H1 (cell line): Measurements from ENCODE around the gene GLTP. TPM values are rescaled to one million over a fixed set of nuclear protein-coding genes. Genes with fewer than 3 reads are reported as not detected.

ENCODE experiments used
- CTCF ChIA-PET: fragments of 300-600 bp; sonication (Branson Sonifier 250); formaldehyde crosslinking; loops from one replicate; lab custom pipeline; 2021; ENCODE audit not compliant: partially characterized antibody; lab: Charles Lee
- POLR2A ChIA-PET: fragments of 300-600 bp; sonication (Branson Sonifier 250); formaldehyde crosslinking; loops from one replicate; lab custom pipeline; 2021; ENCODE audit warnings: inconsistent platforms; ENCODE audit not compliant: partially characterized antibody; lab: Charles Lee
- DNase-seq, 2 experiments: peaks; one replicate each; pipeline versions ENCODE4 v3.0.0 to v3.0.0-alpha.2; 2010 to 2022; ENCODE audit warnings: low spot score in 2 of 2, low read depth in 1 of 2, mixed read lengths in 1 of 2
- FAIRE-seq: peaks from 2 replicates; lab custom pipeline; 2011; peaks lifted over from hg19 to GRCh38; lab: Jason Lieb, UNC
- H2AFZ ChIP-seq: 2 replicates; pipeline ENCODE4 v1.8.1; 2012; ENCODE audit warnings: low read length, inconsistent platforms
- H2AK5ac ChIP-seq: 2 replicates; pipeline ENCODE4 v1.6.1; 2013; ENCODE audit warnings: low read depth, low read length
- H2BK120ac ChIP-seq: replicated peaks from 2 replicates; pipeline ENCODE3; 2013; ENCODE audit warnings: low read depth, low read length, inconsistent platforms
- H2BK12ac ChIP-seq: 2 replicates; pipeline ENCODE4 v1.6.1; 2013; ENCODE audit warnings: low read depth, low read length
- H2BK15ac ChIP-seq: 2 replicates; pipeline ENCODE4 v1.6.1; 2013; ENCODE audit warnings: low read length
- H2BK20ac ChIP-seq: 2 replicates; pipeline ENCODE4 v1.6.1; 2013; ENCODE audit warnings: low read length
- H2BK5ac ChIP-seq: 2 replicates; pipeline ENCODE4 v1.6.1; 2013; ENCODE audit warnings: low read depth, low read length
- H3K14ac ChIP-seq: 2 replicates; pipeline ENCODE4 v1.6.1; 2013; ENCODE audit warnings: inconsistent platforms; ENCODE audit not compliant: insufficient read length
- H3K18ac ChIP-seq: 2 replicates; pipeline ENCODE4 v1.6.1; 2013; ENCODE audit warnings: low read length; ENCODE audit errors: extremely low read depth
- H3K23ac ChIP-seq: 2 replicates; pipeline ENCODE4 v1.6.1; 2013; ENCODE audit warnings: inconsistent platforms; ENCODE audit not compliant: insufficient read length
- H3K23me2 ChIP-seq: 2 replicates; pipeline ENCODE4 v1.6.1; 2013; ENCODE audit warnings: low read depth, low read length
- H3K27ac ChIP-seq: 2 replicates; pipeline ENCODE4 v1.6.1; 2011; ENCODE audit warnings: low read depth, low read length, inconsistent platforms
- H3K27me3 ChIP-seq, 4 experiments: replicated peaks in 1 of 4; 1 replicate in 1 of 4; 2 replicates in 3 of 4; pipeline versions ENCODE4 v1.6.1 to v1.8.1; 2011 to 2013; ENCODE audit warnings: low read length in 3 of 4, mild to moderate bottlenecking in 3 of 4, inconsistent platforms in 2 of 4, mixed read lengths in 2 of 4, moderate library complexity in 1 of 4; ENCODE audit not compliant: control insufficient read depth in 3 of 4, insufficient read depth in 3 of 4; ENCODE audit errors: extremely low read depth in 1 of 4
- H3K36me3 ChIP-seq, 4 experiments: 2 replicates each; pipeline versions ENCODE4 v1.6.1 to v1.8.1; 2011 to 2013; ENCODE audit warnings: mild to moderate bottlenecking in 4 of 4, low read length in 3 of 4, moderate library complexity in 2 of 4, control low read depth in 1 of 4, inconsistent platforms in 1 of 4; ENCODE audit not compliant: insufficient read depth in 4 of 4, control insufficient read depth in 2 of 4
- H3K4ac ChIP-seq: replicated peaks from 2 replicates; pipeline ENCODE3; 2013; ENCODE audit warnings: low read length, low read depth, mixed read lengths, inconsistent platforms; ENCODE audit not compliant: insufficient read length
- H3K4me1 ChIP-seq, 4 experiments: replicated peaks in 1 of 4; 1 replicate in 1 of 4; 2 replicates in 3 of 4; pipeline versions ENCODE4 v1.6.1 to v1.8.1; 2011 to 2013; ENCODE audit warnings: low read length in 3 of 4, inconsistent platforms in 2 of 4, mixed read lengths in 1 of 4; ENCODE audit not compliant: insufficient read depth in 4 of 4, control insufficient read depth in 3 of 4
- H3K4me2 ChIP-seq, 2 experiments: 2 replicates each; pipeline versions ENCODE4 v1.6.1 to v1.8.1; 2011 to 2013; ENCODE audit warnings: low read depth in 2 of 2, low read length in 2 of 2, control low read depth in 1 of 2, inconsistent platforms in 1 of 2, mild to moderate bottlenecking in 1 of 2; ENCODE audit not compliant: insufficient read depth in 1 of 2
- H3K4me3 ChIP-seq, 4 experiments: fragments of 200-600, 300-600 bp in 1 of 4; sonication (generic), shearing (Covaris generic), sonication (Bioruptor Twin) in 1 of 4; 2 replicates each; pipeline versions ENCODE4 v1.5.1 to v1.8.1; 2011 to 2016; ENCODE audit warnings: low read length in 4 of 4, low read depth in 3 of 4, control low read depth in 2 of 4, inconsistent platforms in 2 of 4, mild to moderate bottlenecking in 2 of 4, mixed read lengths in 1 of 4, moderate library complexity in 1 of 4; ENCODE audit not compliant: insufficient read depth in 2 of 4; ENCODE audit errors: extremely low read depth in 1 of 4
- H3K56ac ChIP-seq: replicated peaks from 2 replicates; pipeline ENCODE3; 2013; ENCODE audit warnings: low read depth, mild to moderate bottlenecking, mixed read lengths, low read length, inconsistent platforms; ENCODE audit not compliant: insufficient read length
- H3K79me1 ChIP-seq: 2 replicates; pipeline ENCODE4 v1.6.1; 2013; ENCODE audit warnings: low read depth, low read length, control low read depth
- H3K79me2 ChIP-seq, 2 experiments: 2 replicates each; pipeline versions ENCODE4 v1.6.1 to v1.8.1; 2012 to 2013; ENCODE audit warnings: low read length in 2 of 2, mild to moderate bottlenecking in 2 of 2, inconsistent platforms in 1 of 2; ENCODE audit not compliant: insufficient read depth in 2 of 2, control insufficient read depth in 1 of 2
- H3K9ac ChIP-seq, 4 experiments: replicated peaks in 1 of 4; 1 replicate in 1 of 4; 2 replicates in 3 of 4; pipeline versions ENCODE4 v1.6.1 to v1.8.1; 2011 to 2013; ENCODE audit warnings: low read depth in 3 of 4, low read length in 3 of 4, control low read depth in 2 of 4, mild to moderate bottlenecking in 2 of 4, moderate library complexity in 2 of 4, inconsistent platforms in 1 of 4; ENCODE audit errors: extremely low read depth in 1 of 4
- H3K9me3 ChIP-seq, 2 experiments: 2 replicates each; pipeline versions ENCODE4 v1.6.1 to v1.8.1; 2012 to 2013; ENCODE audit warnings: mild to moderate bottlenecking in 2 of 2, moderate library complexity in 2 of 2, control low read depth in 1 of 2, inconsistent platforms in 1 of 2, low read depth in 1 of 2, low read length in 1 of 2, mixed read lengths in 1 of 2; ENCODE audit not compliant: insufficient read depth in 2 of 2
- H4K20me1 ChIP-seq, 2 experiments: replicated peaks in 1 of 2; 2 replicates each; pipeline versions ENCODE3 to v1.8.1; 2011 to 2013; ENCODE audit warnings: inconsistent platforms in 2 of 2, low read length in 2 of 2, mild to moderate bottlenecking in 1 of 2; ENCODE audit not compliant: insufficient read depth in 2 of 2, control insufficient read depth in 1 of 2
- H4K5ac ChIP-seq: 2 replicates; pipeline ENCODE4 v1.6.1; 2013; ENCODE audit warnings: low read length, low read depth, mixed read lengths, inconsistent platforms; ENCODE audit not compliant: insufficient read length
- H4K8ac ChIP-seq: 2 replicates; pipeline ENCODE4 v1.8.0; 2013; ENCODE audit warnings: mild to moderate bottlenecking, moderate library complexity, low read length, inconsistent platforms; ENCODE audit not compliant: insufficient read depth; ENCODE audit errors: extremely low read depth
- H4K91ac ChIP-seq: replicated peaks from 2 replicates; pipeline ENCODE3; 2013; ENCODE audit warnings: low read length, mixed read lengths, inconsistent platforms; ENCODE audit not compliant: insufficient read length
- BRCA1 ChIP-seq: IDR thresholded peaks from 2 replicates; pipeline ENCODE4 v1.6.1; 2012; ENCODE audit warnings: low read depth, low read length, improper control_type of control experiment
- CBX5 ChIP-seq: fragments of 300-800, 300-1000 bp; sonication (generic); IDR thresholded peaks from 2 replicates; pipeline ENCODE4 v1.7.1; 2016; ENCODE audit warnings: antibody characterized with exemption, low read length, low read depth
- CREB1 ChIP-seq: IDR thresholded peaks from 2 replicates; pipeline ENCODE4 v1.6.1; 2012; ENCODE audit warnings: inconsistent platforms
- JUN ChIP-seq: IDR thresholded peaks from 2 replicates; pipeline ENCODE4 v1.6.1; 2011; ENCODE audit warnings: low read depth, mild to moderate bottlenecking, improper control_type of control experiment, low read length
- KDM4A ChIP-seq: IDR thresholded peaks from one replicate; pipeline ENCODE4 v1.7.1; 2012; ENCODE audit warnings: low read depth, mild to moderate bottlenecking, moderate library complexity, low read length, inconsistent platforms; ENCODE audit not compliant: severe bottlenecking
- NANOG ChIP-seq: IDR thresholded peaks from 2 replicates; pipeline ENCODE4 v1.6.1; 2011; ENCODE audit warnings: low read length, low read depth, mild to moderate bottlenecking, inconsistent platforms; ENCODE audit not compliant: insufficient read depth, poor library complexity, severe bottlenecking
- PHF8 ChIP-seq: fragments of 200-600 bp; sonication (generic); conservative IDR thresholded peaks from 2 replicates; pipeline ENCODE4 v1.7.1; 2012; ENCODE audit warnings: low read depth, mild to moderate bottlenecking, inconsistent platforms, low read length, moderate library complexity
- POU5F1 ChIP-seq: IDR thresholded peaks from 2 replicates; pipeline ENCODE4 v1.6.1; 2011; ENCODE audit warnings: low read depth, mild to moderate bottlenecking, low read length, moderate library complexity
- RBBP5 ChIP-seq: IDR thresholded peaks from 2 replicates; pipeline ENCODE4 v1.7.1; 2012; ENCODE audit warnings: low read depth, mild to moderate bottlenecking, inconsistent platforms, low read length, moderate library complexity, borderline replicate concordance
- RXRA ChIP-seq: IDR thresholded peaks from 2 replicates; pipeline ENCODE4 v1.6.1; 2011; ENCODE audit warnings: low read depth, mild to moderate bottlenecking, low read length, moderate library complexity; ENCODE audit not compliant: insufficient read depth
- SIRT6 ChIP-seq: IDR thresholded peaks from one replicate; pipeline ENCODE4 v1.7.1; 2012; ENCODE audit warnings: low read length, inconsistent platforms
- SIX5 ChIP-seq: IDR thresholded peaks from 2 replicates; pipeline ENCODE4 v1.6.1; 2011; ENCODE audit warnings: mild to moderate bottlenecking, low read depth, low read length
- SP1 ChIP-seq: IDR thresholded peaks from 2 replicates; pipeline ENCODE4 v1.6.1; 2011; ENCODE audit warnings: low read depth, low read length
- WGBS, 2 experiments: shearing (Covaris generic) in 1 of 2; methylation state at CpG; one replicate each; pipeline versions ENCODE4 v1.1.6 to v1.1.7; 2013 to 2015; ENCODE audit warnings: low lambda C conversion rate in 2 of 2, mixed read lengths in 2 of 2, inconsistent platforms in 1 of 2, low coverage in 1 of 2, missing lambda C conversion rate in 1 of 2; ENCODE audit not compliant: insufficient replicate concordance in 2 of 2, insufficient coverage in 1 of 2, insufficient read length in 1 of 2; ENCODE audit errors: extremely low coverage in 1 of 2, missing lambda C conversion rate in 1 of 2; 5-methylcytosine and 5-hydroxymethylcytosine counted together
- polyA plus RNA-seq, 7 experiments: library from polyadenylated mRNA; depleted of rRNA in 3 of 7; stranded (reverse) in 5 of 7; unstranded in 2 of 7; fragments of >200 nt in 5 of 7; fragments of 200-250 nt in 2 of 7; gene quantifications; 1 replicate in 5 of 7; 2 replicates in 1 of 7; 4 replicates in 1 of 7; pipeline versions ENCODE4 v1.2.1 to v1.2.3, GENCODE V29; 2011 to 2013; ENCODE audit warnings: missing spikeins in 2 of 7, mixed read lengths in 2 of 7
- total RNA-seq: library from RNA; stranded (reverse); fragmentation: NEBNext Ultra II Directional; extraction: Animal tissue kit (Norgen Biotek cat#: 25700); gene quantifications from 2 replicates; pipeline ENCODE4 v1.2.1, GENCODE V29; 2021
- TF ChIP-seq, protein P1 (sequence below): IDR thresholded peaks from 2 replicates; pipeline ENCODE4 v1.6.1; 2012; ENCODE audit warnings: inconsistent platforms

GLTP gene
- total and polyA plus RNA-seq, 2 of the 8 experiments (the other 6 are each of a cell fraction or from before 2014, with no cell fraction given): 9.8 to 26.1 TPM

DNA sequence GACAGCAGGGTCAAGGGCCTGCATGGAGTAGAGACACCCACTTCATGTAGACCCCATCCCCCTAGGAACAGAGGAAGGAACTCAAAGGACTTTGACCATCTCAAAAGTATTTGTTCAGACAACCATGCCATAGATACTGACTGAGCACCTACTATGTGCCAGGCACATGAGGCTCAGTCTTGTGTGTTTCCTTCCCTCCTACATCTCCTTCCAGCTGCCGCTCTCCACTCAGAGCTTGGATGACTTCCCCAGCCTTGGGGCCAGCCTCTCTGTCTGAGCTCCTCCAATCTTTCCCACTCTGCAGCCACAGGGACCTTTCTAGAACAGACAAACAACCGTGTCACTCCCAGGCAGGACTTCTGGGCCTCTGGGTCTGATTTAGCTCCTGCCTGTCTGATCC, 49.6 kb downstream of the GLTP start:
- Histone ChIP-seq H2BK15ac (no peak overlapping the region), H3K4me3 (no peak overlapping the region), H3K79me2 (no peaks in the 10 kb centered on the region), H3K9ac (no peak overlapping the region), H3K4ac (no peak overlapping the region), H3K4me2 (no peak overlapping the region), H3K36me3 (no peaks in the 10 kb centered on the region), H4K20me1 (no peaks in the 10 kb centered on the region), H2BK12ac (no peak overlapping the region), H3K4me1 (peaks cover 0 to 6% (median 1%) of the 10 kb centered on the region in 4 experiments; a peak in 3 of 7 replicates), H3K23ac (no peak overlapping the region), H3K27ac (no peak overlapping the region), H3K14ac (no peak overlapping the region), H3K23me2 (peaks cover 1% of the 10 kb centered on the region; the same call in 1 of the 2 replicates), H2AK5ac (no peak overlapping the region; the same call in 1 of the 2 replicates), H3K9me3 (no peaks in the 10 kb centered on the region), H4K91ac (no peak overlapping the region), H2BK5ac (no peak overlapping the region), H4K5ac (no peak overlapping the region), H2BK120ac (no peak overlapping the region), H3K56ac (no peak overlapping the region), H3K18ac (no peak overlapping the region), H3K79me1 (no peaks in the 10 kb centered on the region; the same call in 1 of the 2 replicates), H3K27me3 (no peaks in the 10 kb centered on the region; a peak in 1 of 7 replicates), H2AFZ (no peak overlapping the region), H4K8ac (no peak overlapping the region), H2BK20ac (no peak overlapping the region)
- no peak for FAIRE-seq
- no peak for DNase-seq
- 88% methylated on average over 2 of the region's 2 CpGs; no CpG with 5 or more reads in 1 of the 2 experiments for WGBS, 2 experiments
- ChIA-PET CTCF (interaction anchor here (0.7 to 9.4 kb wide), 5 partner anchors 12 to 26 kb away, joined by 5 to 92 read pairs (median 10); no protein-coding TSS in a partner anchor), POLR2A (interaction anchor here (3.0 kb wide), 1 partner anchor 10 kb away, joined by 9 read pairs; no protein-coding TSS in a partner anchor)
- no peak for TF ChIP-seq SIRT6
- no peak for TF ChIP-seq KDM4A
- TF ChIP-seq SIX5: no peak
- no peak for TF ChIP-seq RBBP5
- no peak for TF ChIP-seq NANOG
- TF ChIP-seq POU5F1: no peak
- no peak for TF ChIP-seq SP1
- no peak for TF ChIP-seq PHF8
- TF ChIP-seq CREB1: no peak
- no peak for TF ChIP-seq BRCA1
- no peak for TF ChIP-seq CBX5
- TF ChIP-seq, protein P1, sequence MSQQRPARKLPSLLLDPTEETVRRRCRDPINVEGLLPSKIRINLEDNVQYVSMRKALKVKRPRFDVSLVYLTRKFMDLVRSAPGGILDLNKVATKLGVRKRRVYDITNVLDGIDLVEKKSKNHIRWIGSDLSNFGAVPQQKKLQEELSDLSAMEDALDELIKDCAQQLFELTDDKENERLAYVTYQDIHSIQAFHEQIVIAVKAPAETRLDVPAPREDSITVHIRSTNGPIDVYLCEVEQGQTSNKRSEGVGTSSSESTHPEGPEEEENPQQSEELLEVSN: no peak
- no peak for TF ChIP-seq JUN
- TF ChIP-seq RXRA: no peak
